LNCaP clone FGC (cell line): ENCODE results near the gene BCL2A1.

Source experiments
- DNase-seq: peaks from one replicate; pipeline ENCODE4 v3.0.0-alpha.2; 2011; ENCODE audit warnings: low read depth
- H3K4me3 ChIP-seq: 2 replicates; pipeline ENCODE4 v1.5.1; 2011; ENCODE audit warnings: mild to moderate bottlenecking, low read depth, low read length, control low read depth
- TF ChIP-seq, protein P1 (sequence below): IDR thresholded peaks from 2 replicates; pipeline ENCODE4 v1.5.1; 2012; ENCODE audit warnings: mild to moderate bottlenecking; ENCODE audit not compliant: control insufficient read depth, insufficient read depth; ENCODE audit errors: extremely low read depth

The BCL2A1 gene

DNA sequence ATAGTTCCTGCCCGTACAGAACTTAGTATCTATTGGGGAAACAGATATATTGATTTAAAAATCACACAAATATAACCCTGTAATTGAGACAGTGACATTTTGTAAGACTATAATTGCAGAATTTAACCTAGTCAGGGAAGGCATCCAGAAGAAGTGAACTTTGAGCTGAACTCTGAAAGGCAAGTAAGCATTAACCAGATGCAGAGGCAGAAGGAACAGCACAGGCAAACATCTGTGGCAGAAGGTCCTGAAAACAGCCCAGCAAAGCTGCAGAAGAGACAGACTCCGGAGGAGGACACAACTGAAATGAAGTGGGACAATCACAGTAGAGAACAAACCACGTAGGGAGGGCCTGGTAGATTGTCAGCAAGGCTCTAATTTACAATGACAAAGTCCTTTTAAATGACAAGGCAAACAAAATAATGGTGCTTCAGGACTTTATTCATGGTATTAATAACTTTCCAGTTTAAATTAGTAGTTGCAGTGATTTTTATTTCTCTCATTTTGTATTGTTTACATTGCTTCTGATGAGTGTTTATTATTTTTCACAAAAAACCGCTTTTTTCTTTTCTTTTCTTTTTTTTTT lies 14.5 kb downstream of the BCL2A1 start:
- DNase-seq, result no peak
- no peak overlapping the region for H3K4me3 ChIP-seq
- TF ChIP-seq, protein P1, sequence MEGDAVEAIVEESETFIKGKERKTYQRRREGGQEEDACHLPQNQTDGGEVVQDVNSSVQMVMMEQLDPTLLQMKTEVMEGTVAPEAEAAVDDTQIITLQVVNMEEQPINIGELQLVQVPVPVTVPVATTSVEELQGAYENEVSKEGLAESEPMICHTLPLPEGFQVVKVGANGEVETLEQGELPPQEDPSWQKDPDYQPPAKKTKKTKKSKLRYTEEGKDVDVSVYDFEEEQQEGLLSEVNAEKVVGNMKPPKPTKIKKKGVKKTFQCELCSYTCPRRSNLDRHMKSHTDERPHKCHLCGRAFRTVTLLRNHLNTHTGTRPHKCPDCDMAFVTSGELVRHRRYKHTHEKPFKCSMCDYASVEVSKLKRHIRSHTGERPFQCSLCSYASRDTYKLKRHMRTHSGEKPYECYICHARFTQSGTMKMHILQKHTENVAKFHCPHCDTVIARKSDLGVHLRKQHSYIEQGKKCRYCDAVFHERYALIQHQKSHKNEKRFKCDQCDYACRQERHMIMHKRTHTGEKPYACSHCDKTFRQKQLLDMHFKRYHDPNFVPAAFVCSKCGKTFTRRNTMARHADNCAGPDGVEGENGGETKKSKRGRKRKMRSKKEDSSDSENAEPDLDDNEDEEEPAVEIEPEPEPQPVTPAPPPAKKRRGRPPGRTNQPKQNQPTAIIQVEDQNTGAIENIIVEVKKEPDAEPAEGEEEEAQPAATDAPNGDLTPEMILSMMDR, result no peak

DNA sequence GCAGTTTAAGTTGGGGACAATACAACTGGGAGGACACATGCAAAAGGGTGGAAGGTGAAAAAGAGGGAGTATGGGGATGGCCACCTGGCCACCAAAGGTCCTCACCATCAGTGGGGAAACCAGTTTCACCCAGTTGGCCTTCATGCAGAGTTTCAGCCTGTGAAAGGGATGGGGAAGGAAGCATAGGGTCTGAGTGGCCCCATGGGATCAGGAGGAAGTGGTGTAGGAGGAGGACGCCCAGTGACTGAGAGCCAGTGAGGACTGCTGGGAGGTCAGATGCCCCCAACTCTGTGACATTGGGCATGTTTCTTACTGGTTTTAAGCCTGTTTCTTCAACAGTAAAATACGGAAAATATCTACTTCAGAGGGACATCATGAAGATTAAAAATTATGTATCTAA lies 16.3 kb downstream of the BCL2A1 start:
- DNase-seq, result no peak
- H3K4me3 ChIP-seq, result no peak overlapping the region
- TF ChIP-seq, protein P1, result no peak

- no peak for DNase-seq
- no peak overlapping the region for H3K4me3 ChIP-seq
- TF ChIP-seq, protein P1, result no peak
Observed at GRCh38 chr15:79953951-79954444, 17.0 kb downstream of the BCL2A1 start.

DNA sequence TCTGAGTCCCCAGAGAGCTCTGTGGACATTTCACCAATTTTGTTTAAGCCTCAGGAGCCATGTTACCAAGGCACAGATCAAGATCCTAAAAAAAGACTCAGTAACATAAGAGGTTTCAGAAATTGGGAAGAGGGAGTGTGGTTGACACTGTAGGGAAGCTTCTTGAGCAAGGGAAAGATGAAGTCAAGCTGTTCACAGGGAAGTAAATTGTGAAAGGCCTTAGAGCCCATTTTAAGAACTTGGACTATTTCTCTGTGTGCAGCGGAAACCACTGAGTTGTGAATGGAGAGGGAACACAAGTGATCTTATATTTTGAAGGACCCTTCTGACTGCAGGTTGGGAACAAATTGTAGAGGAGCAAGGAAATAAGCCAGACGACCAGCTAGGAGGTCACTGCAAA lies 18.7 kb downstream of the BCL2A1 start:
- DNase-seq, result no peak

GRCh38 chr15:79950247-79950646 lies 20.7 kb downstream of the BCL2A1 start:
- no peak overlapping the region for H3K4me3 ChIP-seq
- TF ChIP-seq, protein P1, result no peak
- no peak for DNase-seq

More for the DNA sequence above, 18.7 kb downstream of the BCL2A1 start:
- TF ChIP-seq, protein P1, result no peak
- no peak overlapping the region for H3K4me3 ChIP-seq

- no peak for DNase-seq
- TF ChIP-seq, protein P1, result no peak
- no peak overlapping the region for H3K4me3 ChIP-seq
Observed at GRCh38 chr15:79948761-79949160, 22.2 kb downstream of the BCL2A1 start.

GRCh38 chr15:79948095-79948695 lies 22.8 kb downstream of the BCL2A1 start:
- DNase-seq, result no peak
- no peak overlapping the region for H3K4me3 ChIP-seq
- TF ChIP-seq, protein P1, result no peak
